WERI-Rb-1 (cell line): ENCODE data around the gene NLGN2.

Source experiments
- DNase-seq: peaks from one replicate; pipeline ENCODE4 v3.0.0-alpha.2; 2020
- H3K27ac ChIP-seq: fragments of 250-450 bp; sonication (Bioruptor Pico); 2 replicates; pipeline ENCODE4 v1.5.1; 2020; ENCODE audit warnings: mild to moderate bottlenecking, moderate library complexity
- H3K27me3 ChIP-seq: fragments of 250-450 bp; sonication (Bioruptor Pico); 2 replicates; pipeline ENCODE4 v1.5.1; 2021; ENCODE audit warnings: mild to moderate bottlenecking, low read depth, moderate library complexity; ENCODE audit not compliant: insufficient read depth, severe bottlenecking
- H3K36me3 ChIP-seq: fragments of 250-450 bp; sonication (Bioruptor Pico); 2 replicates; pipeline ENCODE4 v1.5.1; 2020; ENCODE audit warnings: mild to moderate bottlenecking, moderate library complexity
- H3K4me3 ChIP-seq: 2 replicates; pipeline ENCODE4 v1.5.1; 2011; ENCODE audit warnings: low read depth, mild to moderate bottlenecking, control low read depth, low read length
- H3K9me3 ChIP-seq: fragments of 250-450 bp; sonication (Bioruptor Pico); 2 replicates; pipeline ENCODE4 v1.5.1; 2021; ENCODE audit warnings: mild to moderate bottlenecking, moderate library complexity; ENCODE audit not compliant: severe bottlenecking
- TF ChIP-seq, protein P1 (sequence below): IDR thresholded peaks from 2 replicates; pipeline ENCODE4 v1.5.1; 2011; ENCODE audit warnings: low read depth, mild to moderate bottlenecking, control low read depth, inconsistent platforms, low read length

Gene NLGN2

DNA sequence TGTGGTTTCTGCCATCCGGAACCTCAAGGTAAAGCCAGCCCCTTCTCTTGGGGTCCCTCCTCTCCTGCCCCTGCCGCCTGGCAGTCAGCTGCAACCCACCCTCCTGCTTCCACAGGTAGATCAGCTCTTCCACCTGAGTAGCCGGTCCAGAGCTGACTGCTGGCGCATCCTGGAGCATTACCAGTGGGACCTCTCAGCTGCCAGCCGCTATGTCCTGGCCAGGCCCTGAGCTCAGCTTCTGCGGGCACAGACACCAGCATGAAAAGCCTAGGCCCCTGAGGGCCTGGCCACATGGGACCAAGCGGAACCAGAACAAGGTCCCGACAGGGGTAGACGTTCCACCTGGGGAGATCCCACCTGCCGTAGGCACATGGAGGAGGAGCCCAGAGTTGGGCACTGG lies 18.8 kb upstream of the NLGN2 start:
- H3K9me3 ChIP-seq = no peaks in the 10 kb centered on the region
- no peak overlapping the region for H3K27ac ChIP-seq
- H3K36me3 ChIP-seq = peaks cover 32% of the 10 kb centered on the region
- H3K4me3 ChIP-seq = no peak overlapping the region
- no peak for DNase-seq
- TF ChIP-seq, protein P1, sequence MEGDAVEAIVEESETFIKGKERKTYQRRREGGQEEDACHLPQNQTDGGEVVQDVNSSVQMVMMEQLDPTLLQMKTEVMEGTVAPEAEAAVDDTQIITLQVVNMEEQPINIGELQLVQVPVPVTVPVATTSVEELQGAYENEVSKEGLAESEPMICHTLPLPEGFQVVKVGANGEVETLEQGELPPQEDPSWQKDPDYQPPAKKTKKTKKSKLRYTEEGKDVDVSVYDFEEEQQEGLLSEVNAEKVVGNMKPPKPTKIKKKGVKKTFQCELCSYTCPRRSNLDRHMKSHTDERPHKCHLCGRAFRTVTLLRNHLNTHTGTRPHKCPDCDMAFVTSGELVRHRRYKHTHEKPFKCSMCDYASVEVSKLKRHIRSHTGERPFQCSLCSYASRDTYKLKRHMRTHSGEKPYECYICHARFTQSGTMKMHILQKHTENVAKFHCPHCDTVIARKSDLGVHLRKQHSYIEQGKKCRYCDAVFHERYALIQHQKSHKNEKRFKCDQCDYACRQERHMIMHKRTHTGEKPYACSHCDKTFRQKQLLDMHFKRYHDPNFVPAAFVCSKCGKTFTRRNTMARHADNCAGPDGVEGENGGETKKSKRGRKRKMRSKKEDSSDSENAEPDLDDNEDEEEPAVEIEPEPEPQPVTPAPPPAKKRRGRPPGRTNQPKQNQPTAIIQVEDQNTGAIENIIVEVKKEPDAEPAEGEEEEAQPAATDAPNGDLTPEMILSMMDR = no peak
- H3K27me3 ChIP-seq = no peaks in the 10 kb centered on the region

DNA sequence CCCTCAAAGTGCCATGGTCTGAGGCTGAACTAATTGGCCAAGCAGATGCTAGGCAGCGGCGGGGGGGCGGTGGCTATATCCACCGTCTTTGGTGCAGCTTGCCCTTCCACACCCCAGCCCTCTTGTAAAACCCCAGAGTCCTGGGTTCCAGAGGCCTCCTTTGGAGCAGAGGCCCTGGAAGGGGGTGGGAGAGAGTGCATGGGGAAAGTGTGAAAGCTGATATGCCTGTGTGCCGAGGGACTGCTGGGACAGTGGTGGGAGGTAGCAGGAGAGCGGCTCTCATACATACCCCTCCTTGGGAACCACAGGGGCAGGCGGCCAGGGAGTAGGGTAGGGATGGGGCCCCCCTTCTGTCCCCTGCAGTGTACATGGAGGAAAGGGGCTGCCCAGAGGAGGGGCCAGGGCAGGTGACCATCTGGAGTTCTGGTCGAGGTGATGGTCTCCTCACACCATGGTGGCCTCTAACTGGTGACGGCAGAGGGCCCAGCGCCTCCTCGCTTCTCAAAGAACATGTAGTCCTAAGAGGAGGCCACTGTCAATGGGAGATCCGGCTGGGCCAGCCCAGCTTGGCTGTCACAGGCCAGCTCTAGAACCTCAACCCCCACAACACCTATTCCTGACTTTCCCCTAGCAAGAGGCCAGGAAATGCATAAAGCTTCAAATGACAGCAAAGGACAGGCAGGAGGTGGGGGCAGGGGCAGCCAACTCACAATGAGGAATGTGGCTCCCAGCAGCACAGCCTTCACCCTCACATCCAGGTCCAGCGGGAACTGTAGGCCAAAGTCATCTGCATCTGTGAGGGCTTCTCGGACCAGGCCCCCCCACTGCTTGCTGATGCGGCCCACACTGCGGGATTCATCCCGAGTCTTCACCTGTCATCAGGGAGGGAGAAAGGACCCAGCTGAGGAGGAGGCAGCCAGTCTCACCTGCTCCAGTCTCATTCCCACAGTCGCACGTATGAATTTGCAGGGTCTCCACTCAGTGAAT lies 17.4 kb upstream of the NLGN2 start:
- TF ChIP-seq, protein P1 = no peak
- Histone ChIP-seq H3K9me3 (no peaks in the 10 kb centered on the region), H3K27ac (no peak overlapping the region), H3K4me3 (no peak overlapping the region), H3K27me3 (no peaks in the 10 kb centered on the region), H3K36me3 (peaks cover 28% of the 10 kb centered on the region)
- no peak for DNase-seq

DNA sequence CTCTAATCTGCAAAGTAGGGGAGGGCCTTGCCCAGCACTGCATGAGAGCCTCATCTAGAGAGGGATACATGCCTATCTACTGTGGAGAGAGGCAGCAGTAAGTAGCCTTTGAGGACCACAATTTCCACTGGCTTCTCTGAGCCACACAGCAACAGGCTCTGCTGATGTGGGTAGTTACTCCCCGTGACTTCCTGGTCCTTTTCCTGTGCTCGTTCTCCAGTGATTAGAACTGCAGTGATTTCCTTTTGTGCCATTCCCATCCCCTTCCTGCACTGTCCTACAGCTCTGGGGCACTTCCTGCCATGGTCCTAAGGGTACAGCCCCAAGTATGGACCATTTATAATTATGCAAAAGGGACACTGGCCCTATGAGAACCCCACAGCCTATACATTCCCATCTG lies 16.3 kb upstream of the NLGN2 start:
- no peak overlapping the region for H3K27ac ChIP-seq
- H3K36me3 ChIP-seq = peaks cover 23% of the 10 kb centered on the region
- H3K27me3 ChIP-seq = no peaks in the 10 kb centered on the region
- TF ChIP-seq, protein P1 = no peak
- no peak overlapping the region for H3K4me3 ChIP-seq
- DNase-seq = no peak
- no peaks in the 10 kb centered on the region for H3K9me3 ChIP-seq

DNA sequence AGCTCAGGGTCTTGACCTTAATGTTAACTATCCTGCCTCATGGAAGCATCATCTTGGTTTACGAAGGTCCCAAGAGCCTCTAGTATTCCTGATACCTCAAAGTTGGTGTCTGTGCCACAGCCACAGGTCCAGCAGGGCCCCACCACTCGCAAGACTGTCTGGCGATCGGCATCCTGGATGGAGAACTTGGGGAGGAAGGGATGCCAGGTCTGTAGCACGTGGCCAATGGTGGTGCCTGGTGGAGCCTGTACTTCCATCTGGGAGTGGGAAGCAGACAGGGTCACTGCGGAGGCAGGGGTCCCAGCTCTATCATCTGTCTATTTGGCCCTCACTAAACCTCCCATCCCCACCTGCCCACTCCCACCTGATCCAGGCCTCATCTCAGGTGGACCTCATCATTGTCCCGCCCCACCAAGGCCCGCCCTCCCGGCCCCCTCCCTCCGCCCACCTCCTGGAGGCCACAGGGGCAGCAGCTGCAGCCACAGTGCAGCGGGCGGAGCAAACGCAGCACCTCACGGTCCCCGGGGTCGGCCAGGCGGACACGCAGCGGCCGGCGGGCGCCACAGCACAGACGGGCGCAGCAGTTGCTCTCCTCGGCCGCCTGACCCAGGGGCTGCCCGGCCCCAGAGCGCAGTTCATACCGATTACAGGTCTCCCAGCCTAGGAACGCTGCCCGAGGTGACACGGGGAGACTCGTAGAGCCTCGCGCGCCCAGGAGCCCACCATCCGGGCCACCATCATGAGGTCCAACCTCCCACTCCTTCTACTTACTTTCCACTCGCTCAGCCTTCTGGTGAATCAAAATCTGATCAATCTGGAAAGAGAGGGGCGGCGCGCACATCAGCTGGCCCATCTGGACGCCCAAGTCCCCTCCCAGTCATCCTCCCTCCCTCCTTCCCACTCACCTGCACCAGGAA lies 14.7 kb upstream of the NLGN2 start:
- no peaks in the 10 kb centered on the region for H3K27me3 ChIP-seq
- TF ChIP-seq, protein P1 = no peak

DNA sequence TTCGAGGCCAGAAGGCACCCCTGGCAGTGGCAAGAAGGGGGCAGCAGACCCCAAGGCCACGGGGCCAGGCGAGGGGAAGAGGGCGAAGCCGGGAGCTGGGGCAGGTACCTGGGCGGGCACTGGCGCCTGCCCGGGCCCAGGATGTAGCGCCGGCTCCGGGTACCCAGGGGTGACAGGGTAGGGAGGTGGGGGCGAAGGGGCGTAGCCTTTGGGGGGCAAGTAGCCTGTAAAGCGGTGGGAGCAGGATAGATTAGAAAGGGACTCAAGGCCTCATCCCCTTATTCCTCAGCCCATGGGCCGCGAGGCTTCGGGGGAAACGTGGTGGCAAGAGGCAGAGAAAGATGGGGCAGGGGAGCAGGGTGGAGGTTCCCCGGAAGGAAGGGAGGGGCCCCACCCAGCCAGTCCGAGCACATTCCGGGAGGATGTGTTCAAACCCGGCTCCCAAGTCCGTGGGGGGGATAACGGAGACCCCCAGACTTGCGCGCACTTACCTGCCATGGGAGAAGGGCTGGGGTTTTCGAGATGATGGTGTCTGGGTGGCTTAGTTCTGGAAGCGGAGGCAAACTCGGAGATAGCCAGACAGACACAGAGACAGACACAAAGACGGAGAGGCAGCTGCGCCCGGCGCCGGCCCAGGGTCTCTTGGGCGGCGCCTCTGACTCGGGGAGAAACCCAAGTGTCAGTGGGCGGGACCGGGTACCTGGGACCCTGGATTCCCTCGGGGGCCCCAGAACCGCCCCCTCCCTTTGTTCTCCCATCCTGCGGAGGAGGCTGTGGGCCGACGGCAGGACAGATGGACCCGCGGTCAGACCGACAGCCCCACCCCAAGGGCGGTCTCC lies 13.8 kb upstream of the NLGN2 start:
- H3K4me3 ChIP-seq = peak overlapping the region; percentile 49
- peak; percentile 61 for DNase-seq
- peaks cover 17% of the 10 kb centered on the region for H3K36me3 ChIP-seq
- TF ChIP-seq, protein P1 = peak; percentile 10; the same call in 1 of the 2 replicates
- H3K9me3 ChIP-seq = no peaks in the 10 kb centered on the region
- H3K27me3 ChIP-seq = no peaks in the 10 kb centered on the region
- peak overlapping the region; percentile 75 for H3K27ac ChIP-seq

More for the DNA sequence above, 14.7 kb upstream of the NLGN2 start:
- no peak overlapping the region for H3K27ac ChIP-seq
- no peaks in the 10 kb centered on the region for H3K9me3 ChIP-seq
- H3K4me3 ChIP-seq = no peak overlapping the region
- peaks cover 23% of the 10 kb centered on the region for H3K36me3 ChIP-seq
- DNase-seq = no peak
